ENCODE measurements around the gene BTBD9. TPM values are rescaled to one million over a fixed set of nuclear protein-coding genes. Genes with fewer than 3 reads are reported as not detected.

Gene BTBD9
- polyA plus RNA-seq, 2 of the 4 experiments (the other 2 are of a cell fraction): 2.3 to 4.6 TPM

- TF ChIP-seq NPAS2 (CRISPR knock-in tag; IDR thresholded peaks at IDR 0.05; ENCODE audit: borderline replicate concordance) (no peak), NR3C1 (IDR thresholded peaks at IDR 0.05) (no peak)
Observed at GRCh38 chr6:38480036-38480435, 159.7 kb downstream of the BTBD9 start (continued).

- DNase-seq (ENCODE audit: low read depth in 1 of 2, low spot score in 1 of 2): no peak
- no peak for FAIRE-seq
- ChIA-PET CTCF (no interaction called here), POLR2A (no interaction called here)
- H3K4me2 ChIP-seq: no peak overlapping the region
- no peak for ATAC-seq
- no peak for TF ChIP-seq FOXS1 (CRISPR knock-in tag; IDR thresholded peaks at IDR 0.05)
- no peak for TF ChIP-seq EP300 (IDR thresholded peaks at IDR 0.05)
- TF ChIP-seq FOSL2 (IDR thresholded peaks at IDR 0.05): no peak
- TF ChIP-seq FOSL2 (CRISPR knock-in tag; IDR thresholded peaks at IDR 0.05): no peak
- TF ChIP-seq HOXB5 (CRISPR knock-in tag; IDR thresholded peaks at IDR 0.05): no peak
- no peak for TF ChIP-seq CEBPB (IDR thresholded peaks at IDR 0.05)
- no peak for TF ChIP-seq ELK1 (IDR thresholded peaks at IDR 0.05; ENCODE audit: low read depth, low read length)
- TF ChIP-seq ZNF302 (CRISPR knock-in tag; IDR thresholded peaks at IDR 0.05): no peak
- TF ChIP-seq CHD4 (IDR thresholded peaks at IDR 0.05; ENCODE audit: borderline replicate concordance): no peak
- TF ChIP-seq RARB (CRISPR knock-in tag; IDR thresholded peaks at IDR 0.05): no peak
- TF ChIP-seq BHLHE40 (IDR thresholded peaks at IDR 0.05; ENCODE audit: low read depth, low read length): no peak
- TF ChIP-seq TFCP2L1 (CRISPR knock-in tag; IDR thresholded peaks at IDR 0.05): no peak
- no peak for TF ChIP-seq SMC3 (IDR thresholded peaks at IDR 0.05)
- TF ChIP-seq E2F6 (IDR thresholded peaks at IDR 0.05; ENCODE audit: borderline replicate concordance, low read depth): no peak
- TF ChIP-seq HDAC2 (IDR thresholded peaks at IDR 0.05): no peak
- TF ChIP-seq KDM5A (IDR thresholded peaks at IDR 0.05): no peak
- no peak for TF ChIP-seq RAD21 (conservative IDR thresholded peaks at IDR 0.05 in 1 of 2, IDR thresholded peaks at IDR 0.05 in 1 of 2)
- TF ChIP-seq ESRRA (IDR thresholded peaks at IDR 0.05; ENCODE audit: borderline replicate concordance, low read length): no peak
- no peak for TF ChIP-seq JUN (IDR thresholded peaks at IDR 0.05)
- H3K4me3 ChIP-seq: no peak overlapping the region
- no peaks in the 10 kb centered on the region for H3K4me1 ChIP-seq
- no peak overlapping the region for H3K27ac ChIP-seq
- no peaks in the 10 kb centered on the region for H3K9me3 ChIP-seq
- whole genome bisulfite sequencing (ENCODE audit: missing lambda C conversion rate): 92% methylated on average over 1 of the region's 1 CpG
Observed at GRCh38 chr6:38479331-38479730, 160.4 kb downstream of the BTBD9 start.

- no peak for TF ChIP-seq EP300 (IDR thresholded peaks at IDR 0.05)
- TF ChIP-seq PHF8 (IDR thresholded peaks at IDR 0.05; ENCODE audit: borderline replicate concordance, low read depth): no peak
- TF ChIP-seq POLR2A (IDR thresholded peaks at IDR 0.05; ENCODE audit: low read length): no peak
- no peak for TF ChIP-seq NPAS2 (CRISPR knock-in tag; IDR thresholded peaks at IDR 0.05; ENCODE audit: borderline replicate concordance)
- no peak for TF ChIP-seq CTCF (IDR thresholded peaks at IDR 0.05)
- no peak for TF ChIP-seq CBX8 (IDR thresholded peaks at IDR 0.05)
- no peak for TF ChIP-seq ATOH8 (CRISPR knock-in tag; IDR thresholded peaks at IDR 0.05; ENCODE audit: low read depth)
- Histone ChIP-seq H3K4me1 (no peaks in the 10 kb centered on the region), H3K4me2 (no peak overlapping the region), H3K4me3 (no peak overlapping the region), H3K9me3 (no peaks in the 10 kb centered on the region), H3K27ac (no peak overlapping the region)
- FAIRE-seq (no peak), ATAC-seq (no peak), DNase-seq (ENCODE audit: low read depth in 1 of 2, low spot score in 1 of 2) (no peak)
- ChIA-PET POLR2A (no interaction called here), CTCF (interaction anchor here (0.6 to 1.9 kb wide), 3 partner anchors 10 to 16 kb away, joined by 4 to 8 read pairs (median 4); no protein-coding TSS in a partner anchor)
- 51% methylated on average over 9 of the region's 9 CpGs for whole genome bisulfite sequencing (ENCODE audit: missing lambda C conversion rate)
Observed at GRCh38 chr6:38477680-38478260, 162.0 kb downstream of the BTBD9 start.

Data from A549 (cell line).